OCI-LY3 (cell line): ENCODE results near the gene SLC25A45.

ENCODE experiments used
- CTCF ChIP-seq: fragments of 200-600, 300-600 bp; sonication (generic); IDR thresholded peaks from 2 replicates; pipeline ENCODE4 v1.5.1; 2014; ENCODE audit warnings: antibody characterized with exemption, low read length, low read depth
- EZH2phosphoT487 ChIP-seq: fragments of 200-600 bp; shearing (Covaris generic); IDR thresholded peaks from 2 replicates; pipeline ENCODE4 v1.6.1; 2018; ENCODE audit warnings: antibody characterized with exemption, mixed run types, low read depth

GRCh38 chr11:65420979-65421793, 38.7 kb upstream of the SLC25A45 start:
- TF ChIP-seq CTCF (no peak), EZH2phosphoT487 (no peak)
